HG03095 (cell line): ENCODE measurements around the gene ASF1B.
"Not testable (repeated sequence)": the region's sequence is repeated elsewhere in the genome, so short reads cannot be mapped to it uniquely, and the experiment has no call there.

Source experiments
- ATAC-seq: cut with Tn5 transposase; IDR thresholded peaks from one replicate; pipeline ENCODE4 v1.9.1; 2021; ENCODE audit warnings: moderate library complexity; ENCODE audit not compliant: unreplicated experiment

Gene ASF1B

DNA sequence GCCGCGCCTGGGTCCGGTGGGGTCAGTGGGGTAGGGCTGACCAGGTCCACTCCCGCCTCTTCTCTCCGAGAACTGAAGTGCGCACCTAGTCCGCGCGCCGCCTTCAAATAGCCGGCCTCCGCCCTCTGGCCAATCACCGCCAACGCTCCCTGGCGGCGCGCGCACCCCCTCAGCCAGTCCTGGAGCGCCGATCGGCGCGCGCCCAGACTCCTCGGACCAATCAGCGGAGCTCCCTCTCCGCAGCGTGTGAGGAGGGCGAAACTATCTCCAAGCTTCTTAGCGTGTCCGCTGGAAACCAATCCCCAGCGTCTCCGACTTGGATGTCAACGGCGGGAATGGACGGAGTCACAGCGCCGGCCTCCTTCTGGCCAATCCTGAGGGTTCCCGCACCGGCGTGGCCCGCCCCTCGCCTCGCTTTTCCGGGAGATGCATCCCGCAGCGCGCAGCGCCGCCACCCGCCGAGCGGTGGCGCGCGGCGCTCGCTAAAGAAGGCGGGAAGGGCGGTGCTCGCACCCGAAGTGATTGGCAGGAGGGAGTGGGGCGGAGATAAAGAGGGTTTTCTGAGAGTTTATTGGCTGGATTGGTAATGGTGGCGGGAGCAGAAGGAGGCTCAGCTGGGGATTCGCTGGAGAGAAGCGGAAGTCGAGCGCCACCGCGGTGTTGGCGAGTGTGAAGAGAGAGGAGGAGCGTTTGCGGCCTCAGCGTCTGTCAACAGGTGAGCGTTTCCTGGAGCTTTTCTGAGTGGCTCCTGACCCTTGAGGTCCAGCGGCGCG, at the start of gene ASF1B:
ASF1B (minus strand) TSS at position 81 of the 773 bp plus-strand sequence. CDS start 133 bp downstream, outside the sequence.
- peak; percentile 72 for ATAC-seq

DNA sequence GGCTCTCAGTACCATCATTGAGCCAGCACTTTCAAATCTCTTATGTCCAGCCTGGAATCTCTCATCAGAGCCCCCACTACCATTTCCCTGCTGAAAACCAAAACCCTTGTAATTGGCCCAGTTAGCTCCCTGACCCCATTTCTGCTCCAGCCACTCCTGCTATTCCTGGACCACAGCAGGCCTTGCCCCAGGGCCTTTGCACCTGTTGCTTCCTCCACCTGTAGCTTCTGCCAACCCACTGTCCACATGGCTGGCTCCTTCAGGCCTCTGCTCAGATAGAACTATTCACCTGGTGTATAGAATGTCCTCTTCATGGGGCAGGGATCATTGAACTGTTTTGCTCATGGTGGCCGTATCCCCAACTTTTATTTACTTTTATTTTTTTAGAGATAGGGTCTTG, 49.3 kb upstream of the ASF1B start:
- not testable (repeated sequence) for ATAC-seq

DNA sequence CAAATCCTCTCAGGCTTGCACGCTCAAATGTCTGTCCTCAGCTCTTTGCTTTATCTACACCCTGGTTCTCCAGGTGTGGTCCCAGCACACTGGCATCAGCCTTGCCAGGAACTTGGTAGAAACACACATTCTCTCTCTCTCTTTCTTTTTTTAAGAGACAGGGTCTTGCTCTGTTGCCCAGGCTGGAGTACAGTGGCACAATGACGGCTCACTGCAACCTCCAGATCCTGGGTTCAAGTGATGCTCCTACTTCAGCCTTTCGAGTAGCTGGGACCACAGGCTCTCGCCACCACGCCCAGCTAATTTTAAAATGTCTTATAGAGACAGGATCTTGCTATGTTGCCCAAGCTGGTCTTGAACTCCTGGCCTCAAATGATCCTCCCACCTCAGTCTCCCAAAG, 48.8 kb upstream of the ASF1B start:
- no peak for ATAC-seq

DNA sequence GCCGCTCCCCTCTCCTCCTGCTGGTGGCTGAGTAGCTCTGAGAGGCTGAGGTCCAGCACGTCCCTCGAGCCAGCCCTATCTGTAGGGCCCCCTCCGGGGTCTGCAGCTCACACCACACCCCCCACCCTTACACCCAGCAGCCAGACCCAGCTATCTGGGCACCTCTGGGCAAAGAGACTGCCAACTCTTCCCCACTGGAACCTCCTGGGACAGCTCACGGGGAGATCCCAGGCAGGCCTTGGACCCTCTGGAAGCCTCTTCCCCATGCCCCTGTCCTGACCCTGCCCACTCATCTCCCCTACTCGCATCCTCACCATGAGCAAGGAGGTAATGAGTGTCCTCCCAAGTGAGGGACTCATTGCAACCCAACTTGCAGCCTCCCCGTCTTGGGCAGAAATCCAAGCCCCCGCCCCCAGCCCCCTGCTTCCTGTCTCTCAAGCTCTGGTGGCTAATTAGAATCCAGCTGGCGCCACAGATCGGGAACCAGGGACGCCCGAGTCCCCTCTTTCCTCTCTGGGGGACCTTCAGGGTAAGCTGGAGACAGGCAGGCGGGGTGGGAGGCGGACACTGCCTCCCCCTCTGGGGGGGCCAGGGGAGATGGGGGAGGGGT, 47.5 kb upstream of the ASF1B start:
- ATAC-seq, result no peak

DNA sequence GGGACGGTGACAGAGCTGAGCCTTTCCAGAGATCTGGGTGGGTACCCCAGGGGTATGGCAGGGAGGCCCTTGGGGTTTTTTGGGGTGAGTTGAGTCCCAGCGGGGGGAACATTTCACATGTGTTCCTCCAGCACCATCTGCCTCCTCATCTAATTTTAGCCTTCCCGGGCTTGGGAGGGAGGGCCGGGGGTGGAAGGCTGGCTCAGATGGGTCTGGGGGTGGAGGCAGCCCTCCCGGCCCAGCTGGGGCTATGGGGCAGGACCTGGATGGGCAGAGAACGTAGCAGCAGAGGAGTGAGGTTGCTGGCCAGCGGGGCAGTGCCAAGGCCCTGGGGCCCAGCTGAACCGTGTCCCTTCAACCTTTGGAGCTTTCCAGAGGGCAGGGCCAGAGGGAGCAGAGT, 46.1 kb upstream of the ASF1B start:
- no peak for ATAC-seq

DNA sequence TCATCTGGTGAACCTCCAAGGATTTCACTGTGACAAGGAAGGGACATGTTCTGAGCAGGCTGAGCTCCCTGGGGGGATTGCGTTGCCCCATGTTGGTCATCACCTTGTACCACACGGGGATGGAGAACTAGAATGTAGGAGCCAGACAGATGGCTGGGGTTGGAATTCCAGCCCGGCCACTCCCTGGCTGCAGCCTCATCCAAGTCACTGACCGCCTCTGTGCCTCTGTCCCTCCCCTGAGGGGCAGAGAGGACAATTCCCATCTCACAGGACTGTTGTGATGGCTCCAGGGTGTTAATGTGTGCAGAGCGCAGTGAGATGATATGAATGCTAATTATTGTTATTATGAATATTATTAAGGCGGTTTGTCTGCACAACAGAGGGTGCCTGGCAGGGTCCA, 45.5 kb upstream of the ASF1B start:
- no peak for ATAC-seq

DNA sequence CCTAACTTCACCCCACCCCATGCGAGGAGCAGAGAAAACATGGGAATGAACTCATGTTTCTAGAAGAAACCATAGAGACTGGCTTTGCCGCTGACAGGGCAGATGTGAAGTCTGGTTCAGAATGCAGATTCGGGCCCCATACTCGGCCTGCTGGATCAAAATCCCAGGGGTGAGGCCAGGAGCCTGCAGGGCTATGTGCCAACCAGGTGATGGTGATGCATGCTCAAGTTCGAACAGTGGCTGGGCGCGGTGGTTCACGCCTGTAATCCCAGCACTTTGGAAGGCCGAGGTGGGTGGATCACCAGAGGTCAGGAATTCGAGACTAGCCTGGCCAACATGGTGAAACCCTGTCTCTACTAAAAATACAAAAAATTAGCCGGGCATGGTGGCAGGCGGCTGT, 44.8 kb upstream of the ASF1B start:
- not testable (repeated sequence) for ATAC-seq

DNA sequence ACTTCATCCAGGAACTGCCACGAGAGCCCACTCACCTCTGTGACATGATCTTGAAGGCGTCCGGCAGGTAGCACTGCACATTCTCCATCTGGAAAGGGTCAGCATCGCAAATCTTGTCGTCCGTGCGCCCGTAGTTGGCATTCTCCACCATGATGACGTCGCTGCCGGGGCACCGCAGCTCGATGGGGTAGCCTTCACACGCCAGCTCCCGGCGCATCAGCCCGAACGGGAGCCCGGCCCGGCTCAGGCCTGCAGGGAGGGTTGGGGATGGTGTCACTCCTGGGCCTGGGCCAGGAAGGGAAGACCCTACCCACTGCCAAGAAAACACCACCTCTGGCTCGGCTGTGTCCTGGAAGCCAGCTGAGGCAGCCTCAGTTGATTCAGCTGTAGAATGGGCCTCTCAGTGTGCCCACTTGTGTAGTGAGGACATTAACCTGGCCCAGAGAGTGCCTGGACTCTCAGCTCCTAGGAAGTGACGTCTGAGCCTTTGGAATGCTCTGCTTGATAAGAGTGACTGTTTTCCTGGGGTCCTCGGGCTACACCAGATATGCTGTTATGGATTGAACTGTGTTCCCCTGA, 41.2 kb upstream of the ASF1B start:
- ATAC-seq, result no peak

DNA sequence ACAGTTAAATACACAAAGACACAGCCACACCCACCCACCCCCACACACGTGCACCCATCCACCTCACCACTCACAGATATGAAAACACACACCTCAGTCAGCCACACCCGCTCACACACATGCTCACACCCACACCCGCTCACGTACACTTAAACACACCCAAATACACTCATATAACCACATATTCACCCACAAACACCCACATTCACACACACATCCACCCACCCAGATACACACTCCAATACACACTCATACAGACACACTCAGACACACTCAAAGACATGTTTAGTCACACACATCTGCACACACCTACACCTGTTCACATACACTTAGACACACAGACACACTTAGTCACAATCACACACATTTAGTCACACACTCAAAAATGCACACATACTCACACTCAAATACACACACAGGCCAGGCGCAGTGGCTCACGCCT, 39.0 kb upstream of the ASF1B start:
- ATAC-seq, result no peak

DNA sequence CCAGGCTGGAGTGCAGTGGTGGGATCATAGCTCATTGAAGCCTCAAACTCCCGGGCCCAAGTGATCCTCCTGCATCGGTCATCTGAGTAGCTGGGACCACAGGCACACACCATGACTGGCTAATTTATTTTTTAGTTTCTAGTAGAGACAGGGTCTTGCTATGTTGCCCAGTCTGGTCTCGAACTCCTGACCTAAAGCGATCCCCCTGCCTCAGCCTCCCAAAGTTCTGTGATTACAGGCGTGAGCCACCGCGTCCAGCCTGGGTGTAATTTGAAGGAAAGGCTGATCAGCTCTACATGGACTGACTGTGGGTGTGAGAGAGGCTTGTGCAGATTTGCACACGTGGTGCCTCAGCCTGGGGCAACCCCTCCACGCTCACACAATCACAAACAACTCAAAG, 38.5 kb upstream of the ASF1B start:
- ATAC-seq, result no peak

DNA sequence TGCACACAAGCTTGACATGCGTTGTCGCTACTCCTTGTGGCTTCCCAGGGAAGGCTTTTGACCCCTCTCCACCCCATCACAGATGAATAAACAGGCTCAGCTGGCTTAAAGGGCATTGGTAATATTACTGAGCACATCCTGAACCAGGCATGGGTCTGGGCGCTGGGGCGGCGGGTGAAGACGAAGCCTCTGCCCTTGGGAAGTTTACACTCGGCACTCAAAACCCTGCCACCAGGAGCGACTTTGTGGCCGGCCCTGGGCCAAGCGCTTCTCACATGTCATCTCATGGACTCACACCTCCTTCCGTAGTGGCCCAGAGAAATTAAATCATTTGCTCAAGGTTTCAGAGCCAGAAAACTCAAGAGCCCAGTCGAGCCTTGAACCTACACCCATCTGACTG, 32.6 kb upstream of the ASF1B start:
- ATAC-seq, result no peak

DNA sequence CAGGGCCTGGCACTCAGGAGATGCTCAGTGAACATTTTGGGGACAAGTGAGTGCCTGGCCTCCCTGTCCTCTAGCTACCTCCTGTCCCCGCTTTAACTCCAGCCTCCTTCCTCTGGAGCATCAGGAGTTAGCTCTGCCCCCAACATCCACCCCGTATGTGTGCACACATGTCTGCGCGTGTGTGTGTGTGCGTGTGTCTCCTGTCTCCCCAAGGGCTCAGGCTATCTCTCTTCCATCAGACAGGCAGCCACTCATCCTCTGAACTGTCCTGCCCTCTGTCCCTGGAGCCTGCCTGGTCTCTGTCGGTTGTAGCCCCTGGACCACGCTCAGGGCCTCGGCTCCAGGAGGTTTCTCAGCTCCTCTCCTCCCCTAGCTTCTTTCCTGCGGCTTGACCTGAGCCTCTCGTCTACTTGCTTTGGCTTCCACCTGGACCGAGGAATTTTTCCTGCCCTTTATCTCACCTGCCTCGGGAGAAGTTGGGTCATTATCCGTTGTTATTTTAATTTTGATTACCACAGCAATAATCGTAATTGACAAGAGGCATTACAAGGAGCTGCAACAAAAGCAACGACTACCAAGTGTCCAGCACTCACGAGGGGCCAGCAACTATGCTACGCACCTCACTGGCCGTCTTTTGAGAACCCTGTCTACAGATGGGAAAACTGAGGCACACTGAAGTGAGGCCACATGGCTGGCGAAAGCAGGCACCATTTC, 32.0 kb upstream of the ASF1B start:
- no peak for ATAC-seq

DNA sequence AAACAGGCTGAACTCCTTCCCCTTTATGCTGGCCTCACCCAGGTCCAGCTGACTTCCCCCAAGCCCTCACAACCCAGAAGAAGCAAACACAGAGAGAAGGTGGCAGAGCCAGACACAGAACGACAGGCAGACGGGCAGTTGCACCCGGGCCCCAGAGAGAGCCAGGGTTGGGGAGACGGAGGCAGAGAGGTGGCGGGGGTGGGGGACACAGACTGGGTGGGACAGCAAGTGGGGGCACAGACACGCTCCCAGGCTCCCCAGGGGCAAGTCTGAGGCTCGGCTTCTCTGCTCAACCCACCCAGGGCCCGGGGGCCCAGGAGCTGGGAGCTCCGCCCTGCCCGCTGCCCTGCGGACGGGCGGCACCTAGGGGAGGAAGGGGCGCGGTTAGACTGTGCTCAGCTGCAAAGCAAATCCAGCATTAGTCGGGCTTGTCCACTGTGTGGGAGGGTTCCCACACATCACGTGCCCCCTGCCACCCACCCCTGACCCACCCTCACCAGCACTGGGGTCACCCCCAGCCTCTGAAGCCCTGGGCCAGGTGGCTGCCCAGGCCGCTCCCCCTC, 31.3 kb upstream of the ASF1B start:
- ATAC-seq, result no peak

DNA sequence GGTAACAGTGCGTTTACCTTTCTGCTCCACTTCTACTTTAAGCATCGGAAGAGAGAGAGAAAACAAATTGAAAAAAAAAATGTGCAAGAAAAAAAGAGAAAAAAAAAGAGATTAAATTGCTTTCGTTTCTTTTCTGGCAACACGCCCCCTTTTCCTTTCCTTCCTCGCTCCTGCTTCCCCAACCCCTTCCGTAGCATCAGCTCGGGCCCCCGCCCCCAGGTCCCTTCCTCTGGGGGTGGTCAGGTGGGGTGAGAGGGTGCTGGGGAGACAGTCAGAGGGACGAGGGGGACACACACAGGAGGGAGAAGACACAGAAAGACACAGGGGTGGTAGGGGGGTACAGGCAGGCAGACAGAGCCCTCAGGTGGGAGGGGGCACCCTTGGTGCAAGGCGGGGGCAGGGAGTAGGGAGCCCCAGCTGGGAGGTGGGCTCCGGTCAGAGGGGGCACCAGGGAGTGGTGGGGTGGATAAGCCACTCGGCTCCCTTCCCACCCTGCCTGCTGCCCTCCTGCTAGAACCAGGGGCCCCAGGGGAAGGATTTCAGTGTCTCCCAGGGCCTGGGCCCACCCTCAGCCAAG, 30.7 kb upstream of the ASF1B start:
- no peak for ATAC-seq

DNA sequence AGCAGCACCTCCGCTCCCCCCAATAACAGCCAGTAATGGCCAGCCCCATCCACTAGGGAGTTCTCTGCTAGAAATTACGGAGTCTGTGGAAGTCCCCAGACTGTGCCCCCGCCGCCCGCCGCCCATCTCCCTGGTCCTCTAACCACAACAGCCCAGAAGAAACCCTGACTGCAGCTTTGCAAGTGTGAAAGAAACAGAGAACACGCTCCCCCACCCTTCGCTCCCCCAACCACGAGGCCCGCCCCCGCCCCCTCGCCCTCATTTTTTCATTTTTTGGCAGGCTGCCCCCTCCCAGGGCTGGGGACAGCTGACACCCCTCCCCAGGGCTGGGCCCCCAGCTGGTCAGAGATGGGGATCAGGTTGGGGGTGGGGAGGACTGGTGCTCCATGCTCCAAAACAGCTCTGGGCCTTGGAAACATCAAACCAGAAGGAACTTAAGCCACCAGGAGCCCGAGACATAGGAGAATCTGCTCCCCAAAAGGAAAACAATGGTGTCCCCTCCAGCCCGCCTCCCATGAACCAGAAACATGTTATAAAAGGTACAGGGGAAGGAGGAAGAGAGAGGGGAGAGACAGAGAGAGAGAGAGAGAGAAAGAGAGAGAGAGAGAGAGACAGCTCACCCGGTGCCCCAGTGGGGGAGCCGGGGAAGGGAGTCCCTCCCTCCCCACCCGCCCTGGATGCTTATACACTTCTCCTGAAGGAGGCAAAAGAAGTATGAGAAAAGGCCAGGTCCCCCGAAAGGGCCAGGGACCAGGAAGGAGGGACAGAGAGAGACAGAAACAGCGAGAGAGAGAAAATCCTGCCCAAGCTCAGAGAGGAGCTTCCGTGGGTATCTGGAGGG, 29.8 kb upstream of the ASF1B start:
- ATAC-seq, result no peak

DNA sequence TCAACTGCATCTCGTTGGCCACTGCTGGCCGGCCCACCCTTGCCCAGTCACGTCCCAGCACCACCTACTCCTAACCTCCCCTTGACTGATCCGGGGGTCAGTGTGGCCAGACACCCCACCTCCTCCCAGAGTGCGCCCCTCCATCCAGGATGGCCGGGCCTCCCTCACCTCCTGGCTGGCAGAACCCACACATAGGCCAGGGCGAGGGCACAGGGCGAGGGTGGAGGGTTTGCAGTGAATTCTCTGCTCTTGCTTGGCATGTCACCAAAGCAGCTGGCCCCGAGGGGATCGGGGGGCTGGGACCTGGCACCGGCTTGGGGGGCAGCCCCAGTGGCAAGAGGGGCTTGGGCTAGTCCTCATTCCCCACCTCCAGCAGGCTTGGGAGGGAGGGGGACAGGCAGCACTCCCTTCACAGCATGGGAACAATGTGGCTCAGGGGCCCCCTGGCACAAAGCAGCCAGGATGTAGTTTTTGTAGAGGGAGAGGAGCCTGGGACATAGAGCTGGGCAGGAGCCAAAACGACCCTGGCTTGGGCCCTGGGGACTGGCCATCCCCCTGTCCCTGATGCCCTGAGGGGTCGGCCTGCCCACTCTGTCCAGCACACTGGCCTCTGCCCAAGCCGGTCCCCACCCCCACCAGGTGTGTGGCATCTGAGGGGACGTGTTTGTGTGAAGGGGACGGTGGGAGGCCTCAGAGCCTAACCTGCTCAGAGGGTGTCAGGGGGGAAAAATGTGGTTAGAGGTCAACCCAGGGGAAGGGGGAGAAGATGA, 28.5 kb upstream of the ASF1B start:
- no peak for ATAC-seq

DNA sequence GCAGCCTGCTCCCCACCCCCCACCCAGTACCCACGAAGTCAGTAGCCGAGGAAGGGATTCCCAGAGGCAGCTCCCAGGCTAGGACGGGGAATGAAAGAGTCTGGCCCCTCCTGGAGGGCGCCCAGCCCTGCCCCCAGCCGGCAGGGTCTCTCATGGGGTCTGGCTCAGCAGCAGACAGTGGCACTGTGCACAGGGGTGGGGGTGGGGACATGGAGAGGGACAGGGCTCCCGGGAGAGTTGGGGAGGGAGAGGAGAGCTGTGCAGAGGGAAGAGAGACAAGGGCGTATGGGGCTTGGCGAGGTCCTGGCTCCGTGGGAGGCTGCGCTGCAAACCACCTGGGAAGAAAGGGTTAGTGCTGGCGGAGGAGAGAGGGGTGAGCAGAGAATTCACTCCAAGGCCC, 27.7 kb upstream of the ASF1B start:
- ATAC-seq, result no peak

DNA sequence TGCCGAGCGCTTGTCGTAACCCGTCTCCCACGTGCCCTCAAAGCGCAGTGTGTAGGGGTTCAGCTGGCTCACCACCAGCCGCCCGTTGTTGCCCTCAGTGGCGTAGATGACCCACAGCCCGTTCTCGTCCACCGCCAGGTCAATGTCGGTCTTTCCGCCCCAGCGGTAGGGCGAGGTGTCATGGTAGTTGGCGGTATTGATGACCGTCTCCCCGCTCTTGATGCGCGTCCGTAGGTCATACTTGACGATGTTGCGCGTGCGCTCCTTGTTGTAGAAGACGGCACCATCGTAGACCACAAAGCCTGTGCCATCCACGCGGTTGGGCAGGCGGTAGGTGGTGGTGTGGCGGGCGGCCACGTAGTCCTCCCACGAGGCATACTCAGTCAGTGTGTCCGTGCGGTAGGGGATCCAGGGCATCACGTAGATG, 26.5 kb upstream of the ASF1B start:
- no peak for ATAC-seq

DNA sequence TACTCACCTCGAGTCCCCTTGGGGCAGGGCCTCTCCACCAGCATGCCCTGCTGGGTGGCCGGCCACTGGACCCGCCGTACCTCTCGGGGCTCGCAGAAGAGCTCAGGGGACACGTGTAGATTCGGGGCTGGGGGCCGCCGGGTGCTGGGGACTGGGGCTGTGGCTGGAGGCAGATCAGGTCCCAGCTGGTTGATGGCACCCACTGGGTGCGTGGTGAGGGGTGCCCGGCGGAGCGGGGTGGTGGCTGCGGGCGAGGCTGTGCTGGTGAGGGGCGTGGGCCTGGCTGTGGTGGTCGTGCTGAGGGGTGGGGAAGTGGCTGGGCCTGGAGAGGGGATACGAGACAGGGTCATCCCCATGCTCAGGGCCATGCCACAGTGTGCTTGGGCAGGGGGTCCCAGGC, 24.9 kb upstream of the ASF1B start:
- no peak for ATAC-seq
